Suprapubic skin (tissue), 4 donors: ENCODE measurements around the gene CAPN7.

Experiments
- POLR2A ChIP-seq, 2 donors: fragments of 450-650 bp; IDR thresholded peaks; one replicate each; pipeline ENCODE4 v1.6.1; 2017; ENCODE audit warnings: antibody characterized with exemption in 2 of 2, mild to moderate bottlenecking in 2 of 2, moderate library complexity in 2 of 2
- POLR2AphosphoS5 ChIP-seq, 3 donors: sonication (generic); formaldehyde crosslinking; IDR thresholded peaks; one replicate each; pipeline ENCODE4 v1.6.1; 2017; ENCODE audit warnings: antibody characterized with exemption in 3 of 3
- TF ChIP-seq, protein P1 (sequence below), 2 donors: fragments of 200-600 bp in 1 of 2; fragments of 450-650 bp in 1 of 2; sonication (generic) in 1 of 2; IDR thresholded peaks; one replicate each; pipeline ENCODE4 v1.5.1; 2016 to 2019; ENCODE audit warnings: antibody characterized with exemption in 2 of 2, mild to moderate bottlenecking in 1 of 2, moderate library complexity in 1 of 2

DNA sequence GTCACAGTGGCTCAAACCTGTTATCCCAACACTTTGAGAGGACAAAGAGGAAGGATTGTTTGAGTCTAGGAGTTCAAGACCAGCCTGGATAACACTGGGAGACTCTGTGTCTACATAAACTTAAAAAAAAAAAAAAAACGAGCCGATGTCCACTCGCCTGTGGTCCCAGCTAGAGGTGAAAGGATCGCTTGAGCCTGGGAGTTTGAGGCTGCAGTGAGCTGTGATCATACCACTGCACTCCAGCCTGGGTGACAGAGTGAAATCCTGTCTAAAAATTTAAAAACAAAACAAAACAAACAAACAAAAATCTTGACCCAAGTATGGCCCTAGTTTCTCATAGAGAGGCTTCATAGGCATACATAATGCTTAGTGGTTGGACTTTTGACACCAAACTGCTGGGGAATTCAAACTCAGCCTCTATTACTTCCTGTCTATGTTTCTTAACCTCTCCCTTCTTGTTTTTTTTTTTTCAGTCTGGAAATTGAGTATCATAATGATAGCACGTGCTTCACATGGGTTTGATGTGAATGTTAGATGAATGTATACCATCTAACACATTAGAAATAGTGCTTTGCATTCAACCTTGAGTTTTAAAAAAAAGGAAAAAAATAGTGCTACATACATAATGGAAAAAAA lies 46.4 kb upstream of the CAPN7 start:
- TF ChIP-seq, protein P1, sequence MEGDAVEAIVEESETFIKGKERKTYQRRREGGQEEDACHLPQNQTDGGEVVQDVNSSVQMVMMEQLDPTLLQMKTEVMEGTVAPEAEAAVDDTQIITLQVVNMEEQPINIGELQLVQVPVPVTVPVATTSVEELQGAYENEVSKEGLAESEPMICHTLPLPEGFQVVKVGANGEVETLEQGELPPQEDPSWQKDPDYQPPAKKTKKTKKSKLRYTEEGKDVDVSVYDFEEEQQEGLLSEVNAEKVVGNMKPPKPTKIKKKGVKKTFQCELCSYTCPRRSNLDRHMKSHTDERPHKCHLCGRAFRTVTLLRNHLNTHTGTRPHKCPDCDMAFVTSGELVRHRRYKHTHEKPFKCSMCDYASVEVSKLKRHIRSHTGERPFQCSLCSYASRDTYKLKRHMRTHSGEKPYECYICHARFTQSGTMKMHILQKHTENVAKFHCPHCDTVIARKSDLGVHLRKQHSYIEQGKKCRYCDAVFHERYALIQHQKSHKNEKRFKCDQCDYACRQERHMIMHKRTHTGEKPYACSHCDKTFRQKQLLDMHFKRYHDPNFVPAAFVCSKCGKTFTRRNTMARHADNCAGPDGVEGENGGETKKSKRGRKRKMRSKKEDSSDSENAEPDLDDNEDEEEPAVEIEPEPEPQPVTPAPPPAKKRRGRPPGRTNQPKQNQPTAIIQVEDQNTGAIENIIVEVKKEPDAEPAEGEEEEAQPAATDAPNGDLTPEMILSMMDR (IDR thresholded peaks at IDR 0.05), result no peak
- TF ChIP-seq POLR2A (IDR thresholded peaks at IDR 0.05) (no peak), POLR2AphosphoS5 (IDR thresholded peaks at IDR 0.05) (no peak)
